ENCODE measurements around the gene TPD52L2.
"Not testable (repeated sequence)": the region's sequence is repeated elsewhere in the genome, so short reads cannot be mapped to it uniquely, and the experiment has no call there.

Gene TPD52L2

DNA sequence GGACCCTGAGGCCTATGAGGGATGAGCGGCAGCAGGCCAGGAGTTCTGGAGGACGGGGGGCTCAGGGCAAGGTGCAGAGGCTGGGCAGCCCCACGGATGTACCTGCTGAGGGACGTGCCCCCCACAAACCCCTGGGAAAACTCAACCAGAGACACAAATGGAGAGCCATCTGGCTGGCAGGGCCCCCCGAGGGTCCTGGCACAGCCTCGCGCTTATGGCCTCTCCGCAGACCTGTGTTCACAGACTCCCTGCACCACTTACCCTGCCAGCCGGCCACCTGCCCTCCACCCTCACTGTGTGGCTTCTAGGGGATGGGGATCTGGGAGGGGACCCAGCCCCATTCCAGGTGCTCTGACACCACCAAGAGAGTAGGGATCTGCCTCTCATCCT, 30.6 kb upstream of the TPD52L2 start:
- H3K27ac ChIP-seq, result no peak overlapping the region
- no peak for DNase-seq (ENCODE audit: low read depth, low spot score)

DNA sequence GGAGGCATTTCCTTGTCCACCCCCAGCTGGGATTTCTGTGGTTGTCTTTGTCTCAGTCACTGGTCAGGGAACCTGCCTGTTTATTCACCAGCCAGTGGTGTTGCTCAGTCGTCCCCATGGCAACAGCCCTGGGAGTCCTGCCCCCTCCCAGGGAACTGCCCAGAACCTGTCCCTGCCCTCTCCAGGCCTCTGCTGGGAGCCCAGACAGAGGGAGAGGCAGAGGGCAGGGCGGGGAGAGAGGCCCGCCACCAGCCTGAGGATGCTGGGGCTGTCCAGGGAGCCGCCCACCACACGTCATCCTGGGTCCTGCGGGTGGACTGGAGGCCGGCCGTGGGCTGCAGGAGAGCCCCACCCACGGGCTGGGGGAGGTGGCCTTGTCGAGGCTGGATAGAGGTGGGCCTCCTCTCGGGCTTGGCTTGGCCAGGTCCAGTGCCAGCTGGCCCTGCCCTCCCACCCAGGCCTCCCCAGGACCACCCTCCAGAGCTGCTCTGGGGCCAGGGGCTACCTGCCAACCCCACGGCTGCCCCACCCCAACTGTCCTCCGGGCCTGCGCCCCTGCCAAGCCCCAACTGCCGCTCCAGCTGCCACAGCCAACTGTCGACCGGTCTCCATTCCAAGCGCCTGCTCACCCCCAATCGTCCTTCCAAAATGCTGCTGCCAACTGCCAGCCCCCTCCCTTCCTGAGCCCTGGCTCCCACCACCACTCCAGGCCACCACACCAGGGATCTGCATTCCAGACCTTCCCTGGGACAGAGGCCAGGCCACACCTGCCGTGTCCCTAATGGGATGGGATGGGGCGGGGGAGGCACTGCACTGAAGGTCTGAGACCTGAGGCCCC, 29.8 kb upstream of the TPD52L2 start:
- no peak overlapping the region for H3K27ac ChIP-seq
- DNase-seq (ENCODE audit: low read depth, low spot score), result peak; percentile 84

DNA sequence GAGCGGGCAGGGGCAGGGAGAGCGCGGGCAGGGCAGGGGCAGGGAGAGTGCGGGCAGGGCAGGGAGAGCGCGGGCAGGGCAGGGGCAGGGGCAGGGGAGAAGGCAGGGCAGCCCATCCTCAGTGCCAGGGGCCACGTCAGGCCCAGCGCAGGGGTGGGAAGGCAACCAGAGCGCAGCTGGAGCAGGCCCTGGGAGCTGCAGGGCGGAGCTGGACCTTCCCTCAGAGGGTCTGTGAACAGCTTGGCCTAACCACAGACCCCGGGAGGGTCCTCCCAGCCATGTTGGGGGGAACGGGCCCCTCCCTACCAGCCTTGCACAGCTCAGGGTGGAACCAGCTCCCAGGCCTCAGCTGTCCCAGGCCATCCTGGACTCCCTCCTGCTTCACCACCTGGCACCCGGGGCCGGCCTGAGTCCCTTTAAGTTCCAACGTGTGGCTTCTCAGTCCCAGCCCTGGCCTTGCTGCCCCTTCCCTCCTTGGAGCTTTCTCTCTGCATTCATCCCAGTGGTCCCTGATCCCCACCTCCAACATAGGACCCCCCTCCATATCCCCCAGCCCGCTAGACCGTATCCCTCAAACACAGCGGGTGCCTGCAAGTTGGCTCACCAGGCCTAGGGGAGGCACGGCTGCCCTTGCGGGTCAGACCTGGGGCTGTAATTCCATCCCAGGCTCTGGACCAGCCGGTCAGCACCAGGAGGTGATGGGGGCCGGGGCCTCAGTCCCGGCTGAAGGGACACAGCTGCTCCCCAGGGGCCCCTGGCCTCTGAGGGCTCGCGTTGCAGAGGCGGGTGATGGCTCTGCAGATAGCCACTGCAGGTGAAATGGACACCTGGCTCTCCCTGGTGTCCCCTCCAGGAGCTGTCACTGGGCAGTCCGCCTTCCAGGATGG, 28.4 kb upstream of the TPD52L2 start:
- DNase-seq (ENCODE audit: low read depth, low spot score), result no peak
- H3K27ac ChIP-seq, result no peak overlapping the region

DNA sequence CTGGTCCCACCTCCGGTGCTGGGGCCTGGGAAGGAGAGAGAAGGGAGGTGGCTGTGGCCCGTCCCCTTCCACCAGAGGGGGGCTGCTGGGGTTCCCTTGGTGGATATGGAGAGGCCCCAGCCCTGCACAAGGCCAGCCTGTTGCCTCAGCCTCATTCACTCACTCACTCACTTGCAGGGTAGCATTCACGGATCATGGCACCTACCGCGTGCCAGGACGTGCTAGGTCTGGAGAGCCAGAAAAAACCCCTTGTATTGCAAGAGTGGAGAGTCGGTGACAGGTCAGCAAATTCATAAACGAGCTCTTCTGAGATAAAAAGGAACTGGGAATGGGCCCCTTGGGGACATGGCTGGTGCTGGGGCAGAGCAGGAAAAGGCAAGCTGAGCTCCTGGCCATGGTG, 27.6 kb upstream of the TPD52L2 start:
- no peak for DNase-seq (ENCODE audit: low read depth, low spot score)

GRCh38 chr20:63839620-63840019, 25.4 kb upstream of the TPD52L2 start:
- no peak for DNase-seq (ENCODE audit: low read depth, low spot score)
- H3K27ac ChIP-seq, result no peak overlapping the region

More for the DNA sequence above, 27.6 kb upstream of the TPD52L2 start:
- no peak overlapping the region for H3K27ac ChIP-seq

- no peak overlapping the region for H3K27ac ChIP-seq
- DNase-seq (ENCODE audit: low read depth, low spot score), result no peak
Observed at GRCh38 chr20:63840405-63840828, 24.7 kb upstream of the TPD52L2 start.

- H3K27ac ChIP-seq, result no peak overlapping the region
- no peak for DNase-seq (ENCODE audit: low read depth, low spot score)
Observed at GRCh38 chr20:63842258-63842657, 22.8 kb upstream of the TPD52L2 start.

GRCh38 chr20:63843222-63843621, 21.8 kb upstream of the TPD52L2 start:
- H3K27ac ChIP-seq, result no peak overlapping the region
- DNase-seq (ENCODE audit: low read depth, low spot score), result no peak

DNA sequence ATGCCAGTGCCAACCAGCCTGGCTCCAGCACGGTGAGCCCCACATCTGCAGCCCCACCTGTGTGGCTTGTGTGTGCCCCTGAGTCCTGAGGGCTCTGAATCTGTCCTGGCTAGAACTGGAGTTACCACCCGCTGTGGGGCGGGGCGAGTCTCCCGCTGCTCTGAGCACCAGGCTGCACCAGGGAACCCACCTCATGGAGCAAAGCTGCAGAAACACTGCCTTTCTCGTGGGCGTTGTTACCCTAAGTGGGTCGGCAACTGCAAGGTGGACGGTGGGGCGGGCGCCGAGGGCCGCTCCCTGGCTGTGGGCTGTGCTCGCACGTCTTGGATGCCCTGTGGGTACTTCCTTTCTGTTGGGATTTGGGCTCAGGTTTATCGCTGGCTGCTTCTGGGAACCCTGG, 21.3 kb upstream of the TPD52L2 start:
- DNase-seq (ENCODE audit: low read depth, low spot score), result no peak

DNA sequence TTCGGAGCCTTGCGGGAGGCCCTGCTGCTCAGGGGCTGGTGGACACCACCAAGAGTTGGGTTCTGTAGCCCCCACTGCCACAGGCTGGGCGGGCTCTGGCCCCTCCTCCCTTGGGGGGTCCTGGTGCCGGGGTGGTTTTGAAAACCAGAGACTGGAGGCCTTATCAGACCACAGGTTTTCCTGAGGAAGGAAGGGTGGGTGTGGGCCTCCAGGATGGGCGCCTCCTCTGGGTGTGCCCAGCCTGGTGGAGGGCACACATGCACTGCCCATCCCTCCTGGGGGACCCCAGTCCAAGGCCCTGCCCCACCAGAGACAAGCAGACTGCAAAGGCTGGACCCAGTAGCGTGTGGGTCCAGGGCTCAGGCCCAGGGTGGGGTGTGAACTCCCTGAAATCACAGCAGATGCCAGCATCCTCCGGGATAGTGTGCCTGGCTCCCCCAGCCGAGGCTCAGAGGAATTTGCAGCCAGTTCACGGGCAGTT, 20.5 kb upstream of the TPD52L2 start:
- no peak overlapping the region for H3K27ac ChIP-seq
- no peak for DNase-seq (ENCODE audit: low read depth, low spot score)

More for the DNA sequence above, 21.3 kb upstream of the TPD52L2 start:
- H3K27ac ChIP-seq, result no peak overlapping the region

DNA sequence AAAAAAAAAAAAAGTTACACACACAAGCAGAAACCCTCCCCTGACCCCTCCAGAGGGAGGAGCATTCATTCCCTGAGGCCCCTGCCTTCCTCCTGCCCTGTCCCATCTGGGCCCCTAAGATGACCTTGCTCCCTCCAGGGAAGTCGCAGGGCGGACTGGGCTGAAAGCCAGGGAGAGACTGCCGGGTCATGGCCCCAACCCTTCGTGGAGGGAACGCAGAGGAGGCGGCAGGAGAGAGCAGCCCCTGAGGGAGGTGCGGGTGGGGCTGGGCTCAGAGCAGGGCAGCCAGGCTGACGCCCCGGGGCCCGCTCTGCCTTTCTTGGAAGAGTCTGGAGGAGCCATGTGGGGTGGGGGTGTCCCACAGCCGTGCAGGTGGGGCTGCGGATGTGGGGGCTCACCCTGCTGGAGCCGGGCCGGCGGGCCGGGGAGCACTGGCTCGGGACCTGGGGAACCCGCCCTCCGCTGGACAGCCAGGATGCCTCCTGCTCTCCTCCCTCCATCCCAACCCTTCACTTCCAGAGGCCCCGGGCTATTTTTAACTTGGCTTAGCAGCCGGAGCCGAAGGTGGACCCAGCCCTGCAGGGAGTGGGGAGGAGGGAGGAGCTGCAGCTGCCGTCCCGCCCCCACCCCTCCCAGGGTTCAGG, 18.8 kb upstream of the TPD52L2 start:
- no peak overlapping the region for H3K27ac ChIP-seq
- DNase-seq (ENCODE audit: low read depth, low spot score), result no peak

- no peak for DNase-seq (ENCODE audit: low read depth, low spot score)
- H3K27ac ChIP-seq, result no peak overlapping the region
Observed at GRCh38 chr20:63846888-63847236, 18.2 kb upstream of the TPD52L2 start.

DNA sequence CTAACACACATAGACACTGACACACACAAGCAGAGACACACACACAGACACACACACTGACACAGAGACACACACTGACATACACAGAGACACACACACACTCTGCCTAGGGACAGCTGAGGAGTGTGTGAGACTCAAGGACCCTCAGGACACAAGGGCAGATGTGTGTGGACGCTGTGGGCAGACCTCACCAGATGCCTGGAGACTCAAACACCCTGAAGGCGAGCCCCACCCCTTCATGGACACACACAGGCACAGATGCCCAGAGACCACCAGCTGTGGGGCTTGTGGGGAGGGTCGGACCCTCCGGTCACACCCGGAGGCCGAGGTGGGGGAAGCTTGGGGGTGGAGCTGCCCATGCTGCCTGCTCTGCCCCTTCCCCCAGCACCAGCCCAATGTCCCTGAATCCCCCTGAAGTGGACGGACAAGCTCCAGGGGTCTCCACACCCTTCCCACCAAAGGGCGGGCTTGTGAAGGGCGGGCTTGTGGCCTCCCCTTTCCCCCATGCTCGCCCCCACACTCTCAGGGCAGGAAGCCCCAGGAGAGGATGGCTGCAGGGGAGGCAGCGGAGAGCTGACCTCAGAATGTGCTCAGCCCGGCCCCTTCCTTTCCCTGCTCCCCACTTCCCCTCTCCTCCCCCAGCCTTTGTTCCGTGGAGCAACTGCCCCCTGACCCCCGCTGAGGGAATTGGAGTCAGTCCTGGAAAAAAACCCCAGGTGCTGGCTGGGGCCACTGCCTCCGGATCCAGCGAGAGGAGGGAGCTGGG, 17.6 kb upstream of the TPD52L2 start:
- H3K27ac ChIP-seq, result no peak overlapping the region
- DNase-seq (ENCODE audit: low read depth, low spot score), result no peak

- no peak overlapping the region for H3K27ac ChIP-seq
Observed at GRCh38 chr20:63848003-63848911, 16.8 kb upstream of the TPD52L2 start.

GRCh38 chr20:63850689-63851547, 14.2 kb upstream of the TPD52L2 start:
- no peak for DNase-seq (ENCODE audit: low read depth, low spot score)
- H3K27ac ChIP-seq, result no peak overlapping the region

More at GRCh38 chr20:63848003-63848911, 16.8 kb upstream of the TPD52L2 start:
- DNase-seq (ENCODE audit: low read depth, low spot score), result no peak

DNA sequence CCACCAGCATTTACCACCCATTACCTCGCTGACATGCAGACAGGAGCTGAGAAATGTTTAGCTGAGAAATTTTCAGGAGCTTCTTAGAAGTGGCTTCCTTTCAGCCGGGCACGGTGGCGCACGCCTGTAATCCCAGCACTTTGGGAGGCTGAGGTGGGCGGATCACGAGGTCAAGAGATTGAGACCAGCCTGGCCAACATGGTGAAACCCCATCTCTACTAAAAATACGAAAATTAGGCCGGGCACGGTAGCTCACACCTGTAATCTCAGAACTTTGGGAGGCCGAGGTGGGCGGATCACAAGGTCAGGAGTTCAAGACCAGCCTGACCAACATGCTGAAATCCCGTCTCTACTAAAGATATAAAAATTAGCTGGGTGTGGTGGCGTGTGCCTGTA, 13.5 kb upstream of the TPD52L2 start:
- not testable (repeated sequence) for DNase-seq (ENCODE audit: low read depth, low spot score); H3K27ac ChIP-seq

DNA sequence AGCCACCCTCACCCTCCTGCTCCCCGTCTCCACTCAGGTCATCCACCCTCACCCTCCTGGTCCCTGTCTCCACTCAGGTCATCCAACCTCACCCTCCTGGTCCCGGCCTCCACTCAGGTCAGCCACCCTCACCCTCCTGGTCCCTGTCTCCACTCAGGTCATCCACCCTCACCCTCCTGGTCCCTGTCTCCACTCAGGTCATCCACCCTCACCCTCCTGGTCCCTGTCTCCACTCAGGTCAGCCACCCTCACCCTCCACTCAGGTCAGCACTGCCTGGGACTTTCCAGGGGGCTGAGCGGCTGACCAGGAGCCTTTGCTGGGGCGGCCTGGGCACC, 11.4 kb upstream of the TPD52L2 start:
- H3K27ac ChIP-seq, result not testable (repeated sequence)

More for the DNA sequence above, 11.4 kb upstream of the TPD52L2 start:
- DNase-seq (ENCODE audit: low read depth, low spot score), result not testable (repeated sequence)

All from epithelial cell of prostate (primary cell).